Forelimb muscle (tissue), 1 donor: ENCODE results near the gene GALT. TPM values are rescaled to one million over a fixed set of nuclear protein-coding genes. Genes with fewer than 3 reads are reported as not detected.

ENCODE experiments used
- DNase-seq: peaks from one replicate; pipeline ENCODE4 v3.0.0-alpha.2; 2013; ENCODE audit warnings: low read depth
- polyA plus RNA-seq: library from polyadenylated mRNA; unstranded; fragments of 120-200 nt; gene quantifications from one replicate; pipeline ENCODE4 v1.2.1, GENCODE V29; 2013; ENCODE audit not compliant: insufficient read length

Gene GALT
- polyA plus RNA-seq, 1 donor: 38.4 TPM

DNA sequence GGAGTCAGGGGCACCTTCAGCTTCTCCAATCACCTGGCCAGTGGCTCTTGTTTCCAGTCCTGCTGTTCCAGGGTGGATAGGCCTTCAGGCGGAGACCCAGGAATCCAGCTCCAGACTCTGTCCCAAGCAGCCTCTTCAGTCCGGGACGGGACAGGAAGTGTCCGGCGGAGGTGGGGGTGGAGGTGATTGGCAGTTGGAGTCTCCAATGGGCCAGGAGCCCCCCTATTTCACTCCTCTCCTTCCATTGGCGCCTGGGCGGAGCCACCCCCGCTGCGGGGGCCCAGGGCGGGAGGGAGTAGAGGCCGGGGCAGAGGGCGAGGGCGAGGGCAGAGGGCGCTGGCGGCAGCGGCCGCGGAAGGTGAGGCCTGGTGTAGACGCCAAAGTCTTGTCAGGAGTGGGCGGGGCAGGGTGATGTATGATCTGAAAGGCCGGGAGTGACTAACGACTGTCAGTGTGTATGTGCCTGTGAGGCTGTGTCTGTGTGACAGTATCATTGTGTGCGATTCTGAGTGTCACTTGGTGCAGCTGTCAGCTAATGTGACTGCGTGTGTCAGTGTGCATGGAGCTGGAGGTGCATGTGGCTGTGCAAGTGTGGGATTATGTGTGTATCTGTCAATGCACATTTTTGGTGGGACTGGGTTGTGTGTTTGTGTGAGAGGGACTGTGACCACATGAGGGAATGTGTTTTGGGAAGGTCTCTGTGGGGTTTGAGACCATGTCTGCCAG, 5.6 kb downstream of the GALT start, which contains the start of gene IL11RA:
Gene IL11RA (plus strand): TSS at position 310 of the 726 bp plus-strand sequence. CDS start 3,033 bp downstream, outside the sequence.
- peak; percentile 79 for DNase-seq

DNA sequence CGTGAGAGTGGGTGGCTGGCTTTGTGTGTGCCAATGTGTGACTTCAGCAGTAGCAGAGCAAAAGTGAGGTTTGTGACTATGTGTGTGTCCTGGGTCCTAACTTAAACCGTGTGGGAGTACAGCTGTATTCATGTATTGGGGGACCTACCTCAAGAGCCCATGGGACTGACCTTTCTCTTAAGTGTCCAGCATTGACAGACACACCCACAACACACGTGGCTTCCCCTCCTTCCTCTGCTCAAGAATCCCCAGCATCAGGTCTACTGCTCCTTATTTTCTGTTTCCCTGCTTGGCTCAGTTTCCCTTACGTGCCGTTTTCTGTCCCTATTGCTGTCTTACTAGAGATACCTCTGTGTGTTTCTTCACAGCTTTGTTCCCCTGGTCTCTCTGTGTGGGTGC, 6.1 kb downstream of the GALT start:
- DNase-seq: no peak

GRCh38 chr9:34653151-34654072, 6.9 kb downstream of the GALT start:
- DNase-seq: no peak

GRCh38 chr9:34654323-34655051, 8.0 kb downstream of the GALT start:
- DNase-seq: no peak

DNA sequence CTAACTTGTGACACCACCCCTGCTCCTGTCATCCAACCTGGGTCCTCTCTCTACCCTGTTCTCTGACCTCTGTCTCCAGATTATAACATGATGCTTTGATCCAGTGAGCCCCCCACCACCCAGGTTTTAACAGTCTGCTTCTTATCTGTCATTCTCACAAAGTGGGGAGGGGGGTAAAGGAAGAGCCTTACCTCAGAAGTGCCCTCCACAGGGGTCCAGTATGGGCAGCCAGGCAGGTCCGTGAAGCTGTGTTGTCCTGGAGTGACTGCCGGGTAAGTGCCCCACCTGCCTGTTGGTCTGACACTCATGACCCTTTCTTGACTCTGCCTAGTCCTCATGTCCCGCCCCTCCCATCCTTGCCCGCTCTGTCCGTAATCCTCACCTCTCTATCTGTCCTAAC, 8.9 kb downstream of the GALT start:
- DNase-seq: no peak

DNA sequence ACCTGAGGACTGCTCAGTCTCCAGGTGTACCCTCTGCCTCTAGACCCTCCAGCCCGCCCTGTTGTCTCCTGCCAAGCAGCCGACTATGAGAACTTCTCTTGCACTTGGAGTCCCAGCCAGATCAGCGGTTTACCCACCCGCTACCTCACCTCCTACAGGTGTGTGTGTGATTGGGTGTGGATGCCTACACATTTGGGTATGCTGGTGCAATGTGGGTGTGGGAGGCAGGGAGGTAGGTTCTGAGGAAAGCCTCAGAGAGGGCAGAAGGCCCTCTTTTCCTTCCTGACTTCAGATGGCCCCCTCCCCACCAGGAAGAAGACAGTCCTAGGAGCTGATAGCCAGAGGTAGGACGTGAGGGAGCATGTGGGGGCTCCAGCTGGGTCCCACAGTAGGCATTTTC, 10.5 kb downstream of the GALT start:
- DNase-seq: no peak

GRCh38 chr9:34658461-34658860, 12.0 kb downstream of the GALT start:
- DNase-seq: no peak

DNA sequence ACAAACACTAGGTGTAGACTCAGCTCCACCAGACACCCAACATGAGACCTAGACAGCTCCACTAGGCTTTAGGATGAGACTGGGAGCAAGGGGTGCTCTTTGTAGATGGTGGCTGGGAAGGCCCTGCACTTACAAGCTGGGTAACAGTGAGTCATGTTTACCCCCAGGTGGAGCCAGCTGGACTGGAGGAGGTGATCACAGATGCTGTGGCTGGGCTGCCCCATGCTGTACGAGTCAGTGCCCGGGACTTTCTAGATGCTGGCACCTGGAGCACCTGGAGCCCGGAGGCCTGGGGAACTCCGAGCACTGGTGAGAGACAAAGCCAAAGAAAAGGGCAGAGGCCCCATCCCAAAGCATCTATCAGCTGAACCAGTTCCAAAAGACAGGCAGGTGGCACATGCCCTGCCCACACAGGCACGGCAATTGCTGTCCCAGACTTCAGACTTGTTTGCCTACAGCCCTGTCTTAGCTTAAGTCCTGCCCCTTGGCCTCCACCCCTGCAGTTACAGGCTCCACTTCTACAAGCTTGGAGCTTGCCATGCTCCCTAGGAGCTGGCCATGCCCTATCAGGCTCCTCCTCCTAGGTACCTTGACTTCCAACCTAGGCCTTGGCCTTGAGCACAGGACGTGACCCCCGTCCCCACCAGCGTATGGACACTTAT, 13.2 kb downstream of the GALT start:
- no peak for DNase-seq

- DNase-seq: no peak
Observed at GRCh38 chr9:34662526-34663302, 16.2 kb downstream of the GALT start, which contains the start of gene CCL27. Gene CCL27, minus strand, starts transcription at chr9:34662657. Its CDS starts 24 bp downstream, at chr9:34662633.

DNA sequence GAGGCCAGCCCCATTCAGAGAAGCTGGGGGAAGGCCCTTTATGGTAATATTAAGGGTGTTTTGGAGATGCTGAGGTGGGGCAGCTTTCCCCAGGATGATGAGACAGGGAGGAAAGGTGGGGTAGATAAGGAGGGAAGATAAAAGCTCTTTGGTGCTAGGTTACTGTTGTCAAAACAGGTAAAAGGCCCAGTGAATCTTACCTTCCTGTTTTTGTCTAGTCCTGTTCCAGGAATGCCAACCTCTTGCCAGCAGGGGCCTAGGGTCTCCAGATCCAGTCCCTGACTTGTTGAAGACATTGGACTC, 16.8 kb downstream of the GALT start:
- DNase-seq: no peak

DNA sequence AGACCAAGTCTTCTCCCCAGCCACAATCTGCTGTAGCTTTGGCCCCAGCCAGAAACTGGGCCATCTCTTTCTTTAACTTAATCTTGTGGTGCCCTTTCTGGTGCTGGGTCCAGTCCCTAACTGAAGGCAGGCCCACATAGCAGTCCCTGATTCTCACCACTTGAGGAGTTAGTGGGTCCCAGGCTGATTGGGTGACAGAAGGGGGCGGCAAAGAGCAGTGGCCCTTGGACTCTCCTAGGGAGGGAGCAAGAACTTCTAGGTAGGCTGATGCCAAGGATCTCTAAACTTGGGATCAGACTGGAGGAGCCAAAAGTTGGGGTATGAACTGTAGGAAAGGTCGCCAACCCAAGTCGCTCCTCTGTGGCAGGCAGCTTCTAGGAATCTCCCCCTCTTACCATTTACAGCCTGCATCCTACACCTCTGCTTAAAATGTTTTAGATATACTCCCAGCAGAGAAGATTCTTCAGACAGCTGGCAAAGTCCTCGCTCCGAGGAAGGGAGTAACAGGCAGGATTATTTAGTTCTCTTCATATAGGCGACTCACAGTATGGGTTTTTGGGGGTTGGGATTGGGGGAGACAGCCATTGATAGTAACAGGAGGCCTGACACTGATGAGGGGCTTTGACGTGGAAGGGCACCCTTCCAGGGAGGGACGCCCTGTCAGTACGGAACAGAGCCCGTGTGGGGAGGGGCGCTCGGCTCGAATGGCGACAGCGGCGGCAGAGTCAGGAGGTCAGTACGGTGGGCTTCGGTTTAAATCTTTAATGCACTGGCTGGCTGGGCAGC, 18.0 kb downstream of the GALT start:
- no peak for DNase-seq

DNA sequence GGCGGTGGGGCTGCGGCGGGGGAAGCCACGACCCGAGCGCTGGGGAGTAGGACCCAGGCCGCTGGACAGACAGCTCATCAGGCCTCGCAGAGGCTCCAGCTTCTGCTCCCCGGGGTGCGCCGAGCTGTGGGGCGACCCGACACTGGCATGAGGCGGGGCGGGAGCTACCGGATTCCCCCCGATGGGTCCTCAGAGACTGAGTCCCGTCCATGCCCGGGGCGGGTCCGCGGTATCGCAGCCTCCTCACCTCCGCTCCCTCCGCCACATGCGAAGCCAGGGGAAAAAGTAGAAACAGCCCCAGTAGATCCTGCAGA, 18.5 kb downstream of the GALT start:
- no peak for DNase-seq

GRCh38 chr9:34665381-34666250, 19.1 kb downstream of the GALT start:
- DNase-seq: peak; percentile 85

DNA sequence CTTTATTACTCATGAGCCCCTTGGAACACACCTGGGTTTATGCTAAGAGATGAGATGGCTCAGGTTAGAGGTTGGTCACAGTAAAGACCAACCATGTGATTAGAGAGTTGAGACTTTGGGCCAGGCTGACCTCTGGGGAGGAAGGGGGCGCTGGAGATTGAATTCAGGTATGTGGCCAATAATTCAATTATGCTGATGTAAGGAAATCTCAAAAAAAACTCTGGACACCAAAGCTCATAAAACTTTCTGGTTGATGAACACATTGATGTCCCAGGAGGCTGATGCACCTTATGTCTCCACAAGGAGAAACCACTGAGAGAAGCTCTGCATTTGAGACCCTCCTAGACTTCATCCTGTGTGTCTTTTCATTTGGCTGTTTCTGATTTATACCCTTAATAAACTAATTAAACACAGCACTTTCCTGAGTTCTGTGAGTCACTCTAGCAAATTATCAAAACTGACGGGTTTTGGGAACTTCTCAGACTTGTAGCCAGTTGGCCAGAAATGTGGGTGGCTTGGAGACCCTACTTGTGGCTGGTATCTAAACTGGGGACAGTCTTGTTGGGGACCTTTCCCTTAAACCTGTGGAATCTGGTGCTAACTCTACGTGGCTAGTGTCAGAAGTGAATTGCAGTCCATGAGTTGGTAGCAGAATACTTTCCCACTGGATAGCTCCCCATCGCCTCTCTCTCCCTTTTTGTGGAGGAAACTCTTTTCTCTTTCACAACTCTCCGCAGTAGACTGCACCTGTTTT, 23.5 kb downstream of the GALT start:
- DNase-seq: no peak

- DNase-seq: no peak
Observed at GRCh38 chr9:34671307-34671706, 24.8 kb downstream of the GALT start.

DNA sequence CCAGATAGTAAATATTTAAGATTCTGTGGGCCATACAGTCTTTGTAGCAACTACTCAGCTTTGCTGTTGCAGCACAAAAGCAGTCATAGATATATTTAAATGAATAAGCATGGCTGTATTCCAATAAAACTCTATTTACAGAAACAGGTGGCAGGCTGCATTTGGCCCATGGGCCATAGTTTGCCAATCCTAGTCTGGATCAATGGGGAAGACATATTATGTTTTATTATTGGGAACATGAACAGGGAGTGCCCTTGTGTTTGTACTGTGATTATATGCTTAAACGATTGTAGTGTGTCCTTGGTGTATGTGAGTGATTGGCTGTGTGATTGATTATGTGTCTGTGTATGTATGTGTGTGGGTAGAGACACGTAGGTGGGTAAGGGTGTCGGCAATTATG, 28.0 kb downstream of the GALT start:
- DNase-seq: no peak

GRCh38 chr9:34675048-34675714, 28.7 kb downstream of the GALT start:
- no peak for DNase-seq

DNA sequence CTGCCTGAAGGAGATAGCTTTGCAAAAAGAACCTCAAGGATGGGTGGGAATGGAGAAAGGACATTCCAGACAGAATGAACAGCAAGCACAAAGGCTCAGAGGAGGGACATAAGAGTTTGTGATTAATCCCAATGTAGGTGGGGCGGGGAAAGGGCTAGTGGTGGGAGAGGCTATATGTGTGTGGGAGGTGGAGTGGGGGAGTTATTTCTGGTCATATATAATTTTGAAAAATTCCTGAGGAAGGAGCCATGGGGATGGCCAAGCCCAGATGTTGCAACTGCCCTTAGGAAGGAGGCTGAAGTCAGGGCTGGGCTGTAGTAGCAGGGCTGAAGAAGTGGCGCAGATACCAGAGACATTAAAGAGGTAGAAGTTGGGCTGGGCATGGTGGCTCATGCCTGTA, 29.4 kb downstream of the GALT start:
- DNase-seq: no peak
